Measurements from ENCODE around the gene PLXNA4.

PLXNA4 gene

DNA sequence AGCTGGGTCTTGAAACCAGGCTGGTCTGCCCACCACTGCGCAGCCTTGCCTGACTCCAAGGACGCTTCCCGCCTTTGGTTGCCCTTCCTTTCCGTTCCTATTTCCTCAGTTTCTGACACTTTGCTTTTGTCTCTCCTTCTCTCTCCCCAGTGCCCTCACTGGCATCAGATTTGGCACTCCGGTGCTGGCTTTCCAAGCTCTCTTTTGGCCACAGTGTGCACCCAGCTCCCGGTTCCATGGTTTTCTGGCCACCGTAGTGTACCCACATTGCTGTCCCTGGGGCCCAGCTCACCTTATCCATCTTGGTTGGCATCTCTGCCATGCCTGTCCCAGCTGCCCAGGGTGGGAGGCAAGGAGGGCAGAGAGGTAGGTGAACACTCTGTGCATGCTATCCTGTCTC, 142.2 kb downstream of the PLXNA4 start:
- no peak overlapping the region for H3K4me3 ChIP-seq (ENCODE audit: low read length)
- H3K27ac ChIP-seq (ENCODE audit: low read depth, low read length), result no peak overlapping the region
- no peaks in the 10 kb centered on the region for H3K9me2 ChIP-seq (replicated peaks; ENCODE audit: control insufficient read depth, low read length)
- TF ChIP-seq EZH2phosphoT487 (IDR thresholded peaks at IDR 0.05; ENCODE audit: borderline replicate concordance, low read length), result no peak
- TF ChIP-seq, protein P1, sequence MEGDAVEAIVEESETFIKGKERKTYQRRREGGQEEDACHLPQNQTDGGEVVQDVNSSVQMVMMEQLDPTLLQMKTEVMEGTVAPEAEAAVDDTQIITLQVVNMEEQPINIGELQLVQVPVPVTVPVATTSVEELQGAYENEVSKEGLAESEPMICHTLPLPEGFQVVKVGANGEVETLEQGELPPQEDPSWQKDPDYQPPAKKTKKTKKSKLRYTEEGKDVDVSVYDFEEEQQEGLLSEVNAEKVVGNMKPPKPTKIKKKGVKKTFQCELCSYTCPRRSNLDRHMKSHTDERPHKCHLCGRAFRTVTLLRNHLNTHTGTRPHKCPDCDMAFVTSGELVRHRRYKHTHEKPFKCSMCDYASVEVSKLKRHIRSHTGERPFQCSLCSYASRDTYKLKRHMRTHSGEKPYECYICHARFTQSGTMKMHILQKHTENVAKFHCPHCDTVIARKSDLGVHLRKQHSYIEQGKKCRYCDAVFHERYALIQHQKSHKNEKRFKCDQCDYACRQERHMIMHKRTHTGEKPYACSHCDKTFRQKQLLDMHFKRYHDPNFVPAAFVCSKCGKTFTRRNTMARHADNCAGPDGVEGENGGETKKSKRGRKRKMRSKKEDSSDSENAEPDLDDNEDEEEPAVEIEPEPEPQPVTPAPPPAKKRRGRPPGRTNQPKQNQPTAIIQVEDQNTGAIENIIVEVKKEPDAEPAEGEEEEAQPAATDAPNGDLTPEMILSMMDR (IDR thresholded peaks at IDR 0.05; ENCODE audit: low read depth, low read length, poor library complexity, severe bottlenecking), result no peak
- H3K36me3 ChIP-seq (ENCODE audit: control insufficient read depth, low read length), result no peaks in the 10 kb centered on the region
- no peaks in the 10 kb centered on the region for H3K9me3 ChIP-seq (ENCODE audit: control insufficient read depth, insufficient read depth, low read length)
- no peak overlapping the region for H3K4me2 ChIP-seq (ENCODE audit: low read length)
- no peaks in the 10 kb centered on the region for H3F3A ChIP-seq (ENCODE audit: control insufficient read depth, insufficient read depth)
- H4K20me1 ChIP-seq (ENCODE audit: control insufficient read depth, insufficient read depth, low read depth, low read length), result no peaks in the 10 kb centered on the region
- H3K79me2 ChIP-seq (ENCODE audit: control insufficient read depth, low read length), result no peaks in the 10 kb centered on the region
- no peaks in the 10 kb centered on the region; the same call in 1 of the 2 replicates for H3K27me3 ChIP-seq (ENCODE audit: control insufficient read depth, low read length)
- H3K4me1 ChIP-seq (ENCODE audit: control insufficient read depth, low read length), result no peaks in the 10 kb centered on the region

DNA sequence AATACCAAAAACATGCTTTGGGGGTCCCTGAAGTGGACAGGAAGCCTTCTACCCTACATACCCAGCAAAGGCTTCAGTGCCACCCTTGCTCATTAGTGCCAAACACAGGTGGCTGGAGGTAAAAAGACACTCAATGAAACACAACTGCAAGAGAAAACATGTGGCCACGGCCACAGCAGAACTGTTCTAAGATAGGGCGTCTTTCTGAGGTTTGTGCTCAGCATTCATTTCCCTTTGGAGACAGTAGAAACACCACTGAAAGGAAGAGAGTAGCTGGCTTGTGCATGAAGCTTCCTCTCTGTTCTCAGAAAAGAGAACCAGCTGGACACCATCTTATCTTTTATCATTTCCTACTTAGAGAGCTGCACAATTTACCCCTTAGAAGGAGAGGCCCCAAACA, 143.0 kb downstream of the PLXNA4 start:
- H3K27me3 ChIP-seq (ENCODE audit: control insufficient read depth, low read length), result peaks cover 2% of the 10 kb centered on the region; the same call in 1 of the 2 replicates
- no peak overlapping the region for H3K27ac ChIP-seq (ENCODE audit: low read depth, low read length)
- no peaks in the 10 kb centered on the region for H3F3A ChIP-seq (ENCODE audit: control insufficient read depth, insufficient read depth)
- H3K79me2 ChIP-seq (ENCODE audit: control insufficient read depth, low read length), result no peaks in the 10 kb centered on the region
- no peaks in the 10 kb centered on the region for H3K36me3 ChIP-seq (ENCODE audit: control insufficient read depth, low read length)
- H3K9me3 ChIP-seq (ENCODE audit: control insufficient read depth, insufficient read depth, low read length), result no peaks in the 10 kb centered on the region
- TF ChIP-seq EZH2phosphoT487 (IDR thresholded peaks at IDR 0.05; ENCODE audit: borderline replicate concordance, low read length), result no peak
- TF ChIP-seq, protein P1 (IDR thresholded peaks at IDR 0.05; ENCODE audit: low read depth, low read length, poor library complexity, severe bottlenecking), result no peak
- no peak overlapping the region for H3K4me2 ChIP-seq (ENCODE audit: low read length)
- no peaks in the 10 kb centered on the region for H4K20me1 ChIP-seq (ENCODE audit: control insufficient read depth, insufficient read depth, low read depth, low read length)
- no peak overlapping the region for H3K4me3 ChIP-seq (ENCODE audit: low read length)
- H3K4me1 ChIP-seq (ENCODE audit: control insufficient read depth, low read length), result no peaks in the 10 kb centered on the region
- H3K9me2 ChIP-seq (replicated peaks; ENCODE audit: control insufficient read depth, low read length), result no peaks in the 10 kb centered on the region

GRCh38 chr7:132430861-132431822, 145.1 kb downstream of the PLXNA4 start:
- Histone ChIP-seq H3K79me2 (ENCODE audit: control insufficient read depth, low read length) (no peaks in the 10 kb centered on the region), H3K27me3 (ENCODE audit: control insufficient read depth, low read length) (peaks cover 2% of the 10 kb centered on the region; the same call in 1 of the 2 replicates), H3K4me2 (ENCODE audit: low read length) (no peak overlapping the region), H3K9me2 (replicated peaks; ENCODE audit: control insufficient read depth, low read length) (no peaks in the 10 kb centered on the region), H3K4me1 (ENCODE audit: control insufficient read depth, low read length) (no peaks in the 10 kb centered on the region), H3F3A (ENCODE audit: control insufficient read depth, insufficient read depth) (no peaks in the 10 kb centered on the region), H4K20me1 (ENCODE audit: control insufficient read depth, insufficient read depth, low read depth, low read length) (no peaks in the 10 kb centered on the region), H3K36me3 (ENCODE audit: control insufficient read depth, low read length) (no peaks in the 10 kb centered on the region), H3K9me3 (ENCODE audit: control insufficient read depth, insufficient read depth, low read length) (no peaks in the 10 kb centered on the region), H3K4me3 (ENCODE audit: low read length) (no peak overlapping the region), H3K27ac (ENCODE audit: low read depth, low read length) (no peak overlapping the region)
- TF ChIP-seq EZH2phosphoT487 (IDR thresholded peaks at IDR 0.05; ENCODE audit: borderline replicate concordance, low read length), result no peak
- TF ChIP-seq, protein P1 (IDR thresholded peaks at IDR 0.05; ENCODE audit: low read depth, low read length, poor library complexity, severe bottlenecking), result no peak

Data from DOHH2 (cell line).